Measurements from ENCODE around the gene UNC13A.

Gene UNC13A

DNA sequence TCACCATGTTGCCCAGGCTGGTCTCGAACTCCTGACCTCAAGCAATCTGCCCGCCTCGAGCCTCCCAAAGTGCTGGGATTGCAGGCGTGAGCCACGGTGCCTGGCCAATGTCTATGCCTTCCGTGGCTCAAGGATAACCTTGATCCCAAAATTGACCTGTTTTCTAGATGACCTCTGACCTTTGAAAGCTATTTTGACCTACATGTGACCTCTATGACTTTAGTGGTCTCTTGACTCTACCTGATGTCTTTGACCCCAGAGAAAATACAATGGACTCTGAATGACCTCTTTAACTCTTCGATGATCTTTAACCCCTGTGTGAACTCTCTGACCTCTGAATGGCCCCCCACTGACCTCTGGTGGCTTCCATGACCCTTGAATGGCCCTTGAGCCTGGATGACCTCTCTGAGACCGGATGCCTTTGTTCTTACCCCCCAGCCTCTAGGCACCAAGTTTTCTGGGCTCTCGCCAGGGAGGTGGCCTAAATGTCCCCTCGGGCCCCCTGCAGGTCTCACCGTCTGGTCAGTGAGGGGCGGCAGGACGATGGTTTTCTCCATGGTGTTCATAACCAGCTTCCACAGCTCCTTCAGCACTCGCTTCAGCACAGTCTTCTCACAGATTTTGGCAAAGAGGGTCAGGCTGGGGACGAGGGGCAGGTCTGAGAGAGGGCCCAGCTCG is 63.7 kb downstream of the UNC13A start:
- no peak for DNase-seq

DNA sequence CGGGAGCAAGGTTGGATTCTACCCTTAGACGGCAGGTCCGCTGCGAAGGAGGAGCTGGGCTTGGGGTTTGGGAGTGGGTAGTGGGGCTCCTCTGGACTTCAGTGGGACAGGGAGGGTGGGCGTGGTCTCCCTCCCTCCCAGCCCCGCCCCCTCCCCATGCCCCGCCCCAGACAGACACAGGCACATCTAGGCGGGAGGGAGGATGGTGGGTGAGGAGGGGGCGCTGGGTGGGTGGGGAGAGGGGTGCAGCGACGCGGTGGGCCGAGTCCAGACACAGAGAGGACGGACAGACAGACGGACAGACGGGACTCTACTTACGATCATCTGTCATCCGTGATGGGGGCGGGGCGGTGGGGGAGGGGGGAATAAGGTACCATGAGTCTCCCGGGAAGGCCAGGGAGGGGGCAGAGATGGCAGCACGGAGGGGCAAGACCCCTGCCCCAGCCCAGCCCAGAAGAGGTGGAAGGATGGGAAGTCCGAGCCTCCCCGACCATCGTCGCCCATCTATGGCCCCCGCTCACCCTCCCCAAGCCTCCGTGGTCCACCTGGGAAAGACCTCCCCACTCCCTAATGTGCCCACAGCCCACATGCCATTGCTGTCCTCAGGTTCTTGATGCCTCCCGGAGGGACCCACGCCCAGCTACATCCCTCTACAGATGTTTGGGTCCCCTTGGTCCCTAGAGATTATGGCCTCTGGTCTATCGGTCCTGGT is 64.8 kb downstream of the UNC13A start:
- DNase-seq: no peak

DNA sequence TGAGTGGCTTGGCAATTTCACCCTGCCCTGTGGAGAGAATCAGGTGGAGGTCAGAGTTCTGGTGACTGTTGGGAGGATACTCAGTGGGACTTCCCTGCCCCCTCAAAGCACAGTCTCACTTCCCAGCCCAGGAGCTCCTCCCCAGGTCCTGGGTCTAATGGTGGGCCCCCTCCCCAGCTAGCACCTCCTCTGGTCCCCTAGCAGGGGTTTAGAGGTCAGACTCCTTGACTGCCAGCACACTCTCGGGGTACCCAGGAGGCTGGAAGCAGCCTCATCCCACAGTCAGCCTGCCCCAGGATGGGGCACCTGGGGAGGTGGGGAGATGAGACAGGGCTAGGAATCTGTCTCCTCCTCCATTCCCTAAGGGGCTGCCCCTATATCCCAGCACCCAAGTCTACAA is 67.5 kb downstream of the UNC13A start:
- DNase-seq: no peak

DNA sequence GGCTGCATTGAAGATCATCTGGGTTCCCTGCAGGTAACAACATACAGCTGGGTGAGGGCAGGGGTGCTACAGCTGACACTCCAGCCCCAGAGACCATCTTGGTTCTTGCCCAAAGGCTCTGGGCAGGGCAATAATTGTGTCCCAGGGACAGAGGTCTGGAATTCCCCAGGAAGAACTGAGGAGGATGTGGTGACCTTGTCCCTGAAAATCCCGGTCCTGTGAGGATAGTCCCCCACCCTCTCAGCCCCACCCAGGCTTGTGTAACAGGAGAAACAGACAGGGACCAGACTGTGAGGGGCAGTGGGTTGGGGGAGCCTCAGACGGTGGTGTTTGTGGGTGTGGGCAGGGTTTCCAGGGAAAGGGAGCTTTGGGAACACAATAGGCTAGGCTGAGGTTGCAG is 69.2 kb downstream of the UNC13A start:
- DNase-seq: no peak

DNA sequence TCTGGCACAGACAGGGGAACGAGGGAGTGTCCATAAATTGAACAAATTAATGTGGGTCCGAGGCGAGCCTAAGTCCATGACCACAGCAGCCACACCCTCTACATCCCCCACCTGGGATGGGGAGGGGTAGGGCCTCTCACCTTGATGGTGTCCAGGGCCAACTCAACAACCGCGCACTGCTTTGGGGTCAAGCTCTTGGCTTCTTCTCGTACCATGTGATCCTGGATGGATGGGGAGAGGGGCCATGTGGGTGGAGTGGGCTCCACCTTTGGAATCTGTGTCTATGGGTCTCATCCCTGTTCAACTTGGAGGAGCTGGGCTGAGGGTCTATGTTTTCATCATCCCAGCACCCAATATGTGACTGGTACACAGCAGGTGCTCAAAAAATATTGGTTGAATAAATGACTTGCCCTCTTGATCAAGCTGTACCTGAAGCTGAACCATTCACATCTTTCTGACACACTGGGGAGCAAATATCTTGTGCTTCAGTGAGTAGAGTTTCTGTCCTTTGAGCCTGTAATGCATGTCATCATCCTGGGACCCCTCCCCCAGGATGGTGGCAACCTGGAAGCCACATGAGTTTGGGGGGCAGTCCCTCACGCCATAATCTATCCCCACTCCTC is 69.8 kb downstream of the UNC13A start:
- no peak for DNase-seq

DNA sequence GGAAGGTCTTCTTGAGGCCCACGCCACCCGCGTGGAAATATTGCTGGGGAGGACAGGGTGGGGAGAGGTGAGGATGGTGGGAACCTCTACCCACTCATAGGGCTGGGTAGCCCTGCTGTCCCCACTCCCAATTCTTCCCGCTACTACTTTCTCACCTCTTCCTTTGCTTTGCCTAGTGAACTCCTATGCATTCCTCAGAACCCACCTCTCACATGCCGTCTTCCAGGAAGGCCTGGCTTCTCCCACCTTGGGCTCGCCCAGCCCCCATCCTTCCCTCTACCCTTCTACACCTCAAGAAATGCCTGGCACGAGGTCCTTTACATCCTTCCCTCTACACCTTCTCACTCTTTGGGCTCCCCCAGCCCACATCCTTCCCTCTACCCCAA is 70.4 kb downstream of the UNC13A start:
- DNase-seq: no peak

DNA sequence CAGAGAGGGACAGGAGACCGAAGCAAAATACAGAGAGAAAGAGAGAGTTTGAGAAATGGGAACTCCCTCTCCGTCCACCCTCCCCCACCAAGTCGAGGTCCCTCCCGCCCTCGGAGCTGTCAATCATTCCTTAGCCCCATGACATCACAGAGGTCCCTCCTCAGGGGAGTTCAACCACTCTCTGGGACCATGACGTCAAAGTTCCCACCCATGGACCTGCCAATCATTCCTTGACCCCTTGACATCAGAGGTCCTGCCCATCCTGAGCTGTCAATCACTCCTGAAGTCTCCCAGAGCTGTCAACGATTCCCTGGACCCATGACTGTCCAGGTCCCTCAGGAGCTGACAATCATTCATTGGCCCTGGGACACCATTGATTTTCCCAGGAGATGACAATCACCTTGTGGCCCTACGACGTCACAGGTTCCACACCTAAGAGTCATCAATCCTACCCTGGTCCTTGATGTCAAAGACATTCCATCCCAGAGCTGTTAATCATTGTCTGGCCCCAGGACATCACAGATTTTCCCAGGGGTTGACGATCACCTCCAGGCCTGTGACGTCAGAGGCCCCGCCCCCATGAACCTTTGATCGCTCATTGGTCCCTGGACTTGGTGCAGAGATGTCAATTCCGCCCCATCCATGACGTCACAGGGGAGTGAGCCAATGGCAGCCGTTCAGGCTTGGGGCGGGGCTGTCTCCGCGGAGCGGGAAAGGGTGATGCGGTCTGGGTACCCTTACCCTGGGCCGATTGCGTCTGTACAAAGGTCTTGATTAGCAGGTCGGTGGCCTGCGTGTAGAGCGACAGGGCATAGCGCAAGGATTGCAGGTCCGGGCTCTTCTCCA is 71.0 kb downstream of the UNC13A start:
- no peak for DNase-seq

DNA sequence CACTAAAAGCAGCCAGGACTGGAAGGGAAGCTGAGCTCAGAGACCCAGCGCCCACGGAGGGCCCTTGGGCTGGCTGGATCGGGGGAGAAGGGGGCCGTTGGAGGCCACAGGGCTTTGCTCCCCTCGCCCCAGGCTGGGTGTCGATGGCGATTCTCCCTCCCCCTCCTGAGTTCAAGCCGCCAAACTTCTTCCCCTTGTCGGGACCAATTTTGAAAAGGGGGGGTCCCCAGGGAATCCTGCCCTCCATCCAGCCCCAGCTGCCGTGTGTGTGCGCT is 71.5 kb downstream of the UNC13A start:
- DNase-seq: no peak

DNA sequence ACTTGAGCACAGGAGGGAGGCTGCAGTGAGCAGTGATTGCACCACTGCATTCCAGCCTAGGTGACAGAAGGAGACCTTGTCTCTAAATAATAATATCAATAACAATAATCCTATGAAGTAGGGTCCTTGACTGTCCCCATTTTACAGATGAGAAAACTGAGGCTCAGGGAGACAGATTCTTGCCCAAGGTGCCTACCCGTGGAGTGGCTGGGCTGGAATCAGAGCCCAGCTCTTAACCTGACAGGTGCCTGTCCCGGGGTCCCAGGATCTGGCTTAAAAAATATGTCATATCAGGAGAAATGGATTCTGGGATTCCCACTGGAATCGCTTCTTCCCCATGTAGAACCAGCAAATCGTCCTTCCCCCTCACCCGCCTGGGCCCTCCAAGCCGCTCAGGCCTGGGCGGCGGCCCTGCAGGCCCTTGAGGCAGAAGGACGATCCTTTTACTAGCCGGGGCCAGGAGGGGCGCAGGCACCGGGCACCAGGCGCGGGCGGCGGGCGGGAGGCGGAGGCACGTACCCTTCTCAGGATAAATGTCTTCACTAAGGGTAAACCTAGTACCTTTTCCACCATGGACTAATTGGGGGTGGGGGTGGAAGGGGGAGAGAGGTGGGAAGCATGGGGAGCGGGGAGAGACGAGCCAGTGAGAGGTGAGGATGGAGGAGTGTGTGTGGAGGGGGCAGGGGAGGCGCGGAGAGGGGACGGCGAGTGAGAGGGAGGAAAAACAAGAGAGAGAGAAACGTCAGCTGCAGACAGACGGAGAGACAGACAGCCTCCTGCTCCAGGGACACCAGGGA is 72.1 kb downstream of the UNC13A start:
- DNase-seq: no peak

DNA sequence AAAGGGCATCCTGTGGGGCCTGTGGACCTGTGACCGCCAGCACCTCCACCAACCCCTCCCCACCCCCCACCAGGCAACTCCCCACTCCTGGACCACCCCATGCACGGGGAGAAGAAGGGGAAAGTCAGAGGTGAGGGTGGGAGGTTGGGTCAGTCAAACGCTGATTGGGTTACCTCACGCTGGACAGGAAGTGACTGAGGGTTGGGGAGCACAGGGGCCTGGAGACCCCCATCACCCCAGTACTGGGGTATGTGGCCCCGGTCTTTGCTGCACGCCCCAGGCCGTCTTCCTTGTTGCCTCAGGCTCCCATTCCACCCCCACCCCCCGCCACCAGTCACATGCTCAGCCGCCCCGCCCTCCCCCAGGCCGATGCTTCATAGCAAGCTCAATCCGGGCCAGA is 73.7 kb downstream of the UNC13A start:
- DNase-seq: no peak

DNA sequence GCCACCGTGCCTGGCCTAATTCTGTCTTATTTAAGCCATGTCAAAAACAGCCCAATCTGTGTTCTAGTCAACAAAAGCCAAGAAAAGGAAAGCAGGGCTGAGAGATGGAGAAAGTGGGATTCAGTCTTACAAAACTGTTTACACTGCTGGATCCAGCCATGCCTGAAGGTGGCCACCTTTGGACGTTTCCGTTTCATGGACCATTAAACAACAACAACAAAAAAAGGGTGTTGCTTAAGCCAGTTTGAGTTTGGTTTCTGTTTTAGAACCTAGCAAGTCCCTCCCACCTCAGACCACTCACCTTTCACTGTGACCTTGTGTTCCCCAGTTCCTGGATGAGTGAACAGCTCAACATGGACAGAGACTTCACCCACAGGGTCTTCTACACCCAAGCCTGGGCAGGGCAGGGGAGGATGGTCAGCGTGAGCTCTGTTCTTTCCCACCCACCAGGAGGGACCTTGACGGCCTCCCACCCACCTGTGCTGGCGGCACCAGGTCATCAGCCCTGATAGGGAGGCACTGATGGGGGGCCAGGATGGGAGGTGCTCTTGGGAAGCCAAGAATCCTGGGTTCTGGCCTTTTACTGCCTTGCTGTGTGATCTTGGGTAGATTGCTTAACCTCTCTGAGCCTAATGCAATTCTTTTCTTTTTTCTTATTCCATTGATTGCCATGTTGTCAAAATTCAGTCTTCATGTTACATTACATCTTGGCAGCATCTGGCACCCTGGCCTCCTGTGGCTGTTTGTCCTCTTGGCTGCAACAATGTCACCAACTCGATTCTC is 76.5 kb downstream of the UNC13A start:
- DNase-seq: no peak

DNA sequence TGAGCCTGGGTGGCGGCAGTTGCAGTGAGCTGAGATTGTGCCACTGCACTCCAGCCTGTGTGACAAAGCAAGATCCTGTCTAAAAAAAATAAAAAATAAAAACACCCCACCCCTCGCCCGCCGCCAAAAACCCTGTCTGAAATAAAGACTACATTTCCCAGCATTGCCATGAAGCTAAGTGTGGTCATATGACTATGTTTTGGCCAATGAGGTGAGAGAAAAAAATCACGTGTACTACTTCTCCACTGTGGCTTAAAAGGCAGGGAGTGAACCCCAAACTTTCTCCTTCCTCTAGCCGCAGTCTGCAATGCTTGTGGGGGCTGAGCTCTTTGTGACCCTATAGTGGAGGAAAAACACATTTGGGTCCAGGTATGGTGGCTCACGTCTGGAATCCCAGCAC is 77.8 kb downstream of the UNC13A start:
- DNase-seq: no peak

DNA sequence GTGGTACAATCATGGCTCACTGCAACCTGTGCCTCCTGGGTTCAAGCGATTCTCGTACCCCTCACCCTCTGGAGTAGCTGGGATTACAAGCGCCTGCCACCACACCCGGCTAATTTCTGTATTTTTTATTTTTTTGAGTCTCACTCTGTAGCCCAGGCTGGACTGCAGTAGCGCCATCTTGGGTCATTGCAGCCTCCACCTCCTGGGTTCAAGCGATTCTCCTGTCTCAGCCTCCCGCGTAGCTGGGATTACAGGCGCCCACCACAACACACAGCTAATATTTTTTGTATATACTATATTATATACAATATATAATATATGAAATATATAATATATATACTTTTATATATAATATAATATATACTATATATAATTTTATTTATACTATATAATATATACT is 80.2 kb downstream of the UNC13A start:
- DNase-seq: no peak

DNA sequence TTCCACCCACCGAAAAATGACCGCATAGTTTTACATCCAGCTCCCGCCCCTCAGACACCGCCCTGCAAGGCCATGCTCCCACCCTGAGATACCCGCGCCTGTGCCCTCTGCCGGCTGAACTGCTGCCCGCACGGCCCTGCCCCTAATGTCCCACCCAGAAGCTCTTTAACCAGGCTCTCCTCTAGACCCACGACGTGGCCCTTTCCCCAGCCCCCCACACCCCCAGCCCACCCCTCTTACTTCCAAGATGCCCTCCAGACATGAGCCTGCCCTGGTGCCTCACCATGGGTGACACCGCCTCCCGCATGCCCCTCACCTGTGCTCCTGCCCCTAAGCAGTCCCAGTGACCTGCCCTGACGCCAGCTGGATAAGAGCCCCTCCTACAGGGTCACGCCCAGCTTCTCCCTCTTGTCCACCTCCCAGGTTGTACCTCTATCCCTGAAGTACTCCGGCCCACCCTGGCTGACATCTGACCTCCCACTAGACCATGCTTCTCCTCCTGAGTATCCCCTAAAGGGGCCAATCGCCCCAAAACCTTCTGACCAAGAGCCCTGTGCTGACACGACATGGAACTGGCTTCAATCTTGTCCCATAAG is 81.5 kb downstream of the UNC13A start:
- no peak for DNase-seq

DNA sequence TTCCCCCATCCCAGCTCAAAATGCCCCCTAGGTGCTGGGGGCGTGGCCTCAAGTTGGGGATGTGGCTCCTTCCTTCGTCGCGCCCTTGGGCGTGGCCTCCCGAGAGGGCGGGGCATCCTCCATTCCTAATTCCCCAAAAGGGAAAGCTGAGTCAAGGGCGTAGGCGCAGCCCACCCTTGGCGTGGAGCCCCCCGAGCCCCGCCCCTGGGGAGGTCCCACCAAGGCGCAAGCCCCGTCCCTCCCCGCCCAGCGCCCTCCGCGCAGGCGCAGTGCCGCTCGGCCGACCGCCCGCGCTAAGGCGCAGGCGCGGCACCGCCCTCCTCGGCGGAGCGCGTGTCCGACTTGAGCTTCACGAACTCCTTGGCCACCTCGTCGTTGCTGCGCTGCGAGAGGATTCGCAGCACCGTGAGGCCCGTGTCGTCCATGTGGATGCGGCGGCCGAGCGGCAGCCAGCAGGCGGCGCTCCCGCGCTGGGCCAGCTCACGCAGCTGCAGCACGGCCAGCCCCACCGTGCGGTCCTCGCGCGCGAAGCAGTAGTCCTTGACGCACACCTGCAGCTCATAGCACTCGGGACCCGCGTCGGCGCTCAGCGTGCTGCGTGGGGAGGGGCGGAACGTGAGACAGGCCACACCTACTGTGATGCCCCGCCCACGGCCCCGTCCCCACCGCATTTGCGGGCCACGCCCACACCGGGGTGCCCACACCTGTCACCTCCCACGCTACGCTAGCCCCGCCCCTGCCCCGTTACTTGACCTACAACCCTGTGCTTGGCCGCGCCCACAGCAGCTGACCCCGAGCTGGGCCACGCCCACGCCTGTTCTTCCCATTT is 82.2 kb downstream of the UNC13A start:
- DNase-seq: peak; percentile 26

DNA sequence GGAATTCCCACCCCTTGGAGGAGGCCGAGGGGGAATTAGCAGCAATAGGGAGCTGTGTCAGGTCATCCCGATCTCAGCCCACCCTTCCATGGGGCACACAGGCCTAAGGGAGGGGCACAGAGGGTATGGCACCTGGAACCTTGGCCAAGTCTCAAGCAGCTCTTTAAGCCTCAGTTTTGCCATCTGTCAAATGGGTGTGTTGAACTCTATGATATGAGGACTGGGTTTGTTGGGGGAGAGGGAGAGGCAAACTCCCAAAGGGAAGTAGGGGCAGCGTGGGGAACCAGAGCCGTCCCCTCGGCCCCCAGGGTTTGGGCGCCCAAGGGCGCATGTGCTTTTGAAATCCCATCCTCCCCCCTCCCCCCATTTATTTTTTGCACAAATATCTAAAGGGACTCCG is 83.0 kb downstream of the UNC13A start:
- no peak for DNase-seq

DNA sequence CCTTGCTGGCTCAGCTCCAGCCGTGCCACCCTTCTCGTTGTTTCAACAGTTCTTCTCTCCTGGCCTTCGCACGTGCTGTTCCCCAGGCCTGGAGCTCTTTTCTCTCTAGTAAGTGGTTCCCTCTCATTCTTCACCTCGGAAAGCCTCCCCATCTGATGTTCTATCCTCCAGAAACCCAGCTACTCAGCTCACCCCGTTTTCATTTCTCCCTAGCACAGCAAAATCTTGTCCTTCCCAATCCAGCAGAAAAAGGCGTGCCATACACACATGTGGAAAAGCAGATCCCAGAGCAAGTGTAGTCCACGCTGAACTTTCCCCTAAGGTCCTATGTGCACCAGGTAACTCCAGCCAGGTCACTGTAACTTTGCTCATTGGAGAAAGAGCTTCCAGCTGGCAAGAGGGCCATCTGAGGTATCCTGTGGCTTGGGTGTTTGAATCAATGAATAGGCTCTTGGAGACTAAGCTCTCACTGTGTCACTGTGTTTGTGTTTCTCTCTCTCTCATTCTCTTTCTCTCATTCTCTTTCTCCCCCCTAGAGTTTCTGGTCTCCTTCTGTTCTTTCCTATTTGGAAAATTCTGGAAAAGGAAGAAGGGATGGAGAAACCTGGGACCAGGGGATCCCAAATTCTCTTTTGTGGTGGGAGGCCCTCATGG is 83.7 kb downstream of the UNC13A start:
- no peak for DNase-seq

DNA sequence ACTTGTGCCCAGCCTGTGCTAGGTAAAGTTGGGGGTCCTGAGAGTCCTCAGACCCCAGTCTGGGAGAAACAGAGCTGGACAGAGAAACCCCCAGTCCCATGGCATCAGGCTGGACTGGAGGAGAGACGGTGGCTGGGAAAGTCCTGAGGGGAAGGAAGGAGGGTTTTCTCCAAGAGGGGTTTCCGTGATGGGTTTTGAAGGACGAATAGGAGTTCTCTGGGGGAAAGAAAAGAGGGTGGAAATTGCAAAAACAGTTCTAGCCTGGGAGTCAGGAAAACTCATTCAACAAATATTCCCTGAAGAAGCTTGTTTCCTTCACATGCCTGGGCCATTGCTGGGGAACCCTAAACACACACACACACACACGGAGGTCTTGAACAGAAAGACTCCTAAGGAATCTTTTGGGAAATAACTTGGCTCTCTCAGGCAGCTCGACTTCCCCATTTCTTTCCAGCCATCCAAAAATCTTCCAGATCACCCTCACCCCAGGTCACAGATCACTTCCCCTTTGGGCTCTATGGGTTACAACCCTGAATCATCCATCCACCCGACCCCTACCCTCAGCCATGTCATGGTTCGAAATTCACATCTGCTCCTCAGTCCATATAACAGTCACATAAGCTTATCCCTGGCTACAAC is 85.2 kb downstream of the UNC13A start:
- no peak for DNase-seq

DNA sequence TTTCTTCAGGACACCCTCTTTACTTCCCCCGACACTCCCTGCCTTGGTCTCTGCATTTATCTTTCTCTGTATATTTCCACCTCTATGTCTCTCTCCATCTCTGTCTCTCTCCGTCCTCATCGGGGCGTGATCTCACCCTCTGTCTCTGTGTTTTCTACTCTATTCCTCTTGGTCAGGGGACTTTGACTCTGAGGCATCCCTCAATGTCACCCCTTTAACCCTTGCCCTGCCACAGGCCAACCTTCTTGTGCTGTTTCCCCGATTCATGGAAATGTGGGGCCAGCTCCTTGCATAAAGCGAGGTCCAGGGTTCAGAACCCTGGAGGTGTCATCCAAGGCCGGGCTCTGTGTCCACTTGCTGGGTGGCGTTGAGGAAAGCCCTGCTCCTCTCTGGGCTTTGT is 85.9 kb downstream of the UNC13A start:
- no peak for DNase-seq

DNA sequence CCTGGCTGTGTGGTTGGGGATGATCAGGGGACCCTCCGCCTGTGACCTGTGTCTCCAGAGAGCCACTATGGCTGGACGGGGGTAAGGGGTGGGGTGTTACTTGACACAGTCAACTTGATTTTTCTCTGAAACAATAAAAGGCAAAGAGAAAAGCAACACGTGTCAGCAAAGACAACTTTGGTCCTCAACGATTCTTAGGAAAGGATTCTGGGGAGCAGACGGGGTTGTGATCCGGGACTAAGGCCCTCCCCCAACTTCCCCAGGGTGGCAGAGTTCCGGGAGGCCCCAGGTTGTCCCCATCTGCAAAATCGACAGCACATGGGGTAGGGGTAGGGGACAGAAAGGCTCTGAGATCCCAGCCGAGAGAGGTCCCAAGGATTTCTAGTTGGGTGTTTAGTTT is 86.5 kb downstream of the UNC13A start:
- no peak for DNase-seq
